Liver (tissue), 3 donors: ENCODE results near the gene CCNH.

Source experiments
- EGR1 ChIP-seq, 2 donors: IDR thresholded peaks; 2 replicates each; pipeline ENCODE4 v1.6.1; 2016 to 2018; ENCODE audit warnings: antibody characterized with exemption in 2 of 2, low read depth in 2 of 2
- HNF4A ChIP-seq, 2 donors: conservative IDR thresholded peaks; 2 replicates each; pipeline ENCODE4 v1.6.1; 2016; ENCODE audit warnings: antibody characterized with exemption in 2 of 2, mild to moderate bottlenecking in 2 of 2
- JUND ChIP-seq, 2 donors: IDR thresholded peaks; 2 replicates each; pipeline ENCODE4 v1.6.1; 2016; ENCODE audit warnings: antibody characterized with exemption in 2 of 2
- RAD21 ChIP-seq, 2 donors: IDR thresholded peaks; 2 replicates each; pipeline ENCODE4 v1.6.1; 2016; ENCODE audit warnings: antibody characterized with exemption in 2 of 2, mild to moderate bottlenecking in 2 of 2
- REST ChIP-seq: IDR thresholded peaks from 2 replicates; pipeline ENCODE4 v1.6.1; 2016; ENCODE audit warnings: antibody characterized with exemption, mild to moderate bottlenecking
- SP1 ChIP-seq: IDR thresholded peaks from 2 replicates; pipeline ENCODE4 v1.6.1; 2018; ENCODE audit warnings: antibody characterized with exemption, mild to moderate bottlenecking
- TAF1 ChIP-seq: conservative IDR thresholded peaks from 2 replicates; pipeline ENCODE4 v1.6.1; 2016; ENCODE audit warnings: antibody characterized with exemption, mild to moderate bottlenecking
- YY1 ChIP-seq: IDR thresholded peaks from 2 replicates; pipeline ENCODE4 v1.6.1; 2016; ENCODE audit warnings: antibody characterized with exemption, mild to moderate bottlenecking
- ZBTB33 ChIP-seq: IDR thresholded peaks from 2 replicates; pipeline ENCODE4 v1.6.1; 2016; ENCODE audit warnings: antibody characterized with exemption
- TF ChIP-seq, protein P1 (sequence below): fragments of 150-350 bp; IDR thresholded peaks from 2 replicates; pipeline ENCODE4 v1.5.1; 2017; ENCODE audit warnings: improper control_type of control experiment, low read depth, low read length; ENCODE audit not compliant: missing input control
- TF ChIP-seq, protein P2 (sequence below): IDR thresholded peaks from 2 replicates; pipeline ENCODE4 v1.6.1; 2016; ENCODE audit warnings: antibody characterized with exemption
- donor health status: healthy.
- donor health status: healthy.

- TF ChIP-seq YY1 (no peak), TAF1 (no peak), EGR1 (IDR thresholded peaks at IDR 0.05; ENCODE audit: low read depth in 2 of 2) (no peak), SP1 (no peak), REST (no peak), HNF4A (conservative IDR thresholded peaks at IDR 0.05) (no peak), JUND (IDR thresholded peaks at IDR 0.05) (no peak), ZBTB33 (no peak), RAD21 (IDR thresholded peaks at IDR 0.05) (no peak)
- TF ChIP-seq, protein P1, sequence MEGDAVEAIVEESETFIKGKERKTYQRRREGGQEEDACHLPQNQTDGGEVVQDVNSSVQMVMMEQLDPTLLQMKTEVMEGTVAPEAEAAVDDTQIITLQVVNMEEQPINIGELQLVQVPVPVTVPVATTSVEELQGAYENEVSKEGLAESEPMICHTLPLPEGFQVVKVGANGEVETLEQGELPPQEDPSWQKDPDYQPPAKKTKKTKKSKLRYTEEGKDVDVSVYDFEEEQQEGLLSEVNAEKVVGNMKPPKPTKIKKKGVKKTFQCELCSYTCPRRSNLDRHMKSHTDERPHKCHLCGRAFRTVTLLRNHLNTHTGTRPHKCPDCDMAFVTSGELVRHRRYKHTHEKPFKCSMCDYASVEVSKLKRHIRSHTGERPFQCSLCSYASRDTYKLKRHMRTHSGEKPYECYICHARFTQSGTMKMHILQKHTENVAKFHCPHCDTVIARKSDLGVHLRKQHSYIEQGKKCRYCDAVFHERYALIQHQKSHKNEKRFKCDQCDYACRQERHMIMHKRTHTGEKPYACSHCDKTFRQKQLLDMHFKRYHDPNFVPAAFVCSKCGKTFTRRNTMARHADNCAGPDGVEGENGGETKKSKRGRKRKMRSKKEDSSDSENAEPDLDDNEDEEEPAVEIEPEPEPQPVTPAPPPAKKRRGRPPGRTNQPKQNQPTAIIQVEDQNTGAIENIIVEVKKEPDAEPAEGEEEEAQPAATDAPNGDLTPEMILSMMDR: no peak
- TF ChIP-seq, protein P2, sequence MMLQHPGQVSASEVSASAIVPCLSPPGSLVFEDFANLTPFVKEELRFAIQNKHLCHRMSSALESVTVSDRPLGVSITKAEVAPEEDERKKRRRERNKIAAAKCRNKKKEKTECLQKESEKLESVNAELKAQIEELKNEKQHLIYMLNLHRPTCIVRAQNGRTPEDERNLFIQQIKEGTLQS: no peak
Observed at GRCh38 chr5:87361031-87361445, 51.7 kb downstream of the CCNH start.
